ENCODE measurements around the gene SOX8.

DNA sequence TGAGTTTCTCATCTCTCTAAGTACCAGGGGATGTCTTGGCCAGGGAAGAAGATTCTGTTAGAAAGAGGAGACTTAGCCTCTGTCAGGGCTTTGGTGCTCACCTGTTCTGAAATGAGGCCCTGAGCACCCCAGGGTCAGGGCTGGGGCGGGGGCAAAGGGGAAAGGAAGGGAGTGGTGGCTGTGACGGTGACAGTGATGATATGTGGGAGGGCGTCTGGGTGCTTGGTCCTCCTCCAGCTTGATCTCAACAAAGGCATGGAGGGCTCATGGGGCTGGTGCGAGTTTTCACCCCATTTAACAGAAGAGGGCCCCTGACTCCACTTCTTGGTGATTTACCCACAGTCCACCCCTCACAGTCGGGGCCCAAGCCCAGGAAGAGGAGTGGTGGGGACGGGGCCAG lies 15.1 kb downstream of the SOX8 start:
- TF ChIP-seq EP300 (IDR thresholded peaks at IDR 0.05) (no peak), POLR2A (IDR thresholded peaks at IDR 0.05) (no peak), CTCF (IDR thresholded peaks at IDR 0.05) (no peak)

Data from sigmoid colon (tissue), 4 donors.